HG03039 (cell line): ENCODE measurements around the gene KRT72.

Experiments
- ATAC-seq: cut with Tn5 transposase; IDR thresholded peaks from one replicate; pipeline ENCODE4 v1.9.1; 2021; ENCODE audit warnings: mild to moderate bottlenecking, moderate library complexity; ENCODE audit not compliant: unreplicated experiment

KRT72 gene

GRCh38 chr12:52600941-52601481 is at the start of gene KRT72:
Gene KRT72, minus strand, starts transcription at chr12:52601463. Its CDS starts 11 bp downstream, at chr12:52601452.
- ATAC-seq, result no peak

- ATAC-seq, result no peak
These were observed 49.3 kb upstream of the KRT72 start for GRCh38 chr12:52650520-52651081.

GRCh38 chr12:52649066-52649465 is 47.8 kb upstream of the KRT72 start:
- no peak for ATAC-seq

GRCh38 chr12:52648012-52648550 is 46.8 kb upstream of the KRT72 start:
- ATAC-seq, result no peak

DNA sequence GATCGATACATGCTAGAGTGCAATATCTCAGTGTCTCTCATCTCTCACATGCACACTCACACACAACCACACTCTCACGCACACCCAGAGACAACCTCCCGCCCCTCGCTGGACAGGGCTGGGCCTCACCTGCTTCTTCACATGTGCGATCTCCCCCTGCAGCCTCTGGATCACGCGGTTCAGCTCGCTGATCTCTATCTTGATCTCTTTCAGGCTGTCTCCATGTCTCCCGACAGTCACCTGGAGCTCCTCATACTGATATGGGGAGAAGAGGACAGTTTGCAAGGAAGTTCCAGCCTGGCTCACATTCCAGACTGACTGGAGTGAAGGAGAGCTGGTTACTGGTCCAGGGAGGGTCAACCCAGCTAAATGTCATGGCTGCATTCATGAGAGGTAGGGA is 46.3 kb upstream of the KRT72 start:
- no peak for ATAC-seq

- no peak for ATAC-seq
These were observed 45.4 kb upstream of the KRT72 start for GRCh38 chr12:52646613-52647012.

GRCh38 chr12:52645982-52646381 is 44.7 kb upstream of the KRT72 start:
- no peak for ATAC-seq

- no peak for ATAC-seq
These were observed 44.0 kb upstream of the KRT72 start for GRCh38 chr12:52645120-52645761.

GRCh38 chr12:52644078-52644415 is 42.8 kb upstream of the KRT72 start:
- ATAC-seq, result no peak

DNA sequence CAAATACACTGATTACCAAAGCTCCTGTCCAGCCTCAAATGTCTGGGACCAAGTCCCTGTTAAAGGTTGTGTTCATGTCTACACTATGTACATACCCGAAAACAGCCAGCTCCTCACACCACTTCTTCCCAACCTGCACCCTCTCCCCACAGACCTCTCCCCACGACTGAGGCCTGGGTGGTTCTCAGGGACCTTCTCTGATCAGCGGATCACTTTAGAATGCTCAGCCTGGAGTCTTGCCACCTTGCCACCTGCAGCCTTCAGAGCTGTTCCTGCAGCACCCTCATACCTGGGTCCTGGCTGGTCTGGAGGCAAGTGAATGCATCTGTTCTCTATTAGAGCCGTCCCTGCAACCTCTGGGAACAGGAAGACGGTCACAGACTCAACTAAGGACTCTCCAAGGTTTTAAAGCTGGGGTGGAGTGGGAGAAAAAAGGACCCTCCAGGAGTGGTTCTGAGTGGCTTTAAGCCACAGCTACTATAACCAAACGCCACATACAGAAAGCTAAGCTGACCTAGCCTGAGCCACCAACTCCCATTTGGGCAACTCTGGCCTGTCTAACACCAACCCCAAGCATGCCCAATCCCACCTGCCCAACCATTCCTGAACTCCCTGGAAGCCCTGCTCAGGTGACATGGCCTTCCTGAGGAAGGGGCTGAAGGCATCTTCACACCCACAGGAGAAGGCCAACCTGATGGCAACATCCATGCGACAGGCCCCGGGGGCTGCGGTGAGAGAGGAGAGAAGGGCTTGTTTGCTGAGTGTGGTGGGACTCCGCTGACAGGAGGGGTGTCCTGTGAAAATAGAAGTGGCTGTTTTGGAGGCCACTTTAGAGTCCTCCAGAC is 42.2 kb upstream of the KRT72 start:
- no peak for ATAC-seq

DNA sequence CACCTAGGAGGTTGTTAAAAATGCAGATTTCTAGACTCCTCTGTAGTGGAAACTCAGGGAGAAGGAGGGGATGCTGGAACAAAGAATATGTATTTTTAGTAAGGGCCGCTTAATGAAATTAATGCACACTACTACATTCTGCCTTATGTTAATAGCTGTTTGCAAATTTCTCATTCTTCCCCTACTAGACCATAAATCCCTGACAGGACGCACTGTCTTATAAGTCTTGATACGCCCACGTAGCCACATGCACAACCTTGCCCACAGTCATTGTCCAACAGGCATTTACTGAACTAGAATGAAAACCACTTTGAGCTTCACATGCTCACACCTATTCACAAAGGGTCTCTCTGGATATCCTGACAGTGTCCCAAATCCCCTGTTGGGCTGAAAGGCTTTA is 40.2 kb upstream of the KRT72 start:
- no peak for ATAC-seq

GRCh38 chr12:52637299-52637698 is 36.0 kb upstream of the KRT72 start:
- no peak for ATAC-seq

DNA sequence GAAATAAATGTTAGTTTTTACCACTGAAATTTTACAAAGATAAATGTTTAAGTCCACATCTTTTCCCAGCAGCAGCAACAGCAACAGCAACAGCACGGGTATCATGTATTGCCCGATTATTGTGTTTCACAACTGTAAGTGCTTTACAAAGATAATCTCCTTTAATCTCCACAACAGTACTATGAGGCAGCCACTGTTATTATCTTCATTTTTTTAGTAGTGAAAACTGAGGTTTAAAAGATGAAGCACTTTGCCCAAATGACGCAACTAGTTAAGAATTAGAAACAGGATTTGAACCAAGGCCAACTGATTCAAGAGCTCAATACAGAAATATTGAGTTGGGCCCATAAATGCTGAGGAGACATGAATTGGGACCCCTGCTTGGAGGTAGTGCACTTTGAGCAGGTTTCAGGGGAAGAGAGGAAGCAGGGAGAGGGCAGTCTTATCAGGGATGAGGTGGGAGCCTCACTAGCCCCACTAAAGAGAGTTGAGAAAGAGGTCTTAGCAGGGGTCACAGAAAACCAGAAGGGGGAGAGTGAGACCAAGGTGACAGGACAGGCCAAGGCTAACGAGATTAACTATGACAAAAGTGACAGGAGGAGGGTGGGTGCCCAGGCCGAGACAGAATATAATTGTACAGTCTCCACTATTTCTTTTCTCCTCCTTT is 35.5 kb upstream of the KRT72 start:
- no peak for ATAC-seq

DNA sequence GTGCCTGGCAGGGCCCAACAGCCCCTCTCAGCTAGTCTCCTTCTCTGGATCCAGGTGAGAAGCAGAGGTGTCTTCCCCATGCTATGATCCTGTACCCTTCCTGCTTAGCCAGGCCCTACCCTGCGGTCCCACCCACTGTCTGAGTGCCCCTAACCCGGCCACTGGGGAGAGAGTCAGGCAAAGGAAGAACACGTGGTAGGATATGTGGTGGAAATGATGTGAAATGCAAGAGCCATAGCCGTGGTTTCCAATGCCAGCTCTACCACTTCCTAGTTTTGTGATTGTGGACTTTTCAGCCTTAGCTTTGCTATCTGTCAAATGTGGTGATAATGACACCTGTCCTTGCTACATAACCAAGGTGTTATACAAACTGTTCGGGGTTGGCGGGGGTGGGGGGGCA is 34.9 kb upstream of the KRT72 start:
- no peak for ATAC-seq

- ATAC-seq, result no peak
These were observed 33.2 kb upstream of the KRT72 start for GRCh38 chr12:52634266-52635056.

- ATAC-seq, result no peak
These were observed 32.1 kb upstream of the KRT72 start for GRCh38 chr12:52633383-52633782.

DNA sequence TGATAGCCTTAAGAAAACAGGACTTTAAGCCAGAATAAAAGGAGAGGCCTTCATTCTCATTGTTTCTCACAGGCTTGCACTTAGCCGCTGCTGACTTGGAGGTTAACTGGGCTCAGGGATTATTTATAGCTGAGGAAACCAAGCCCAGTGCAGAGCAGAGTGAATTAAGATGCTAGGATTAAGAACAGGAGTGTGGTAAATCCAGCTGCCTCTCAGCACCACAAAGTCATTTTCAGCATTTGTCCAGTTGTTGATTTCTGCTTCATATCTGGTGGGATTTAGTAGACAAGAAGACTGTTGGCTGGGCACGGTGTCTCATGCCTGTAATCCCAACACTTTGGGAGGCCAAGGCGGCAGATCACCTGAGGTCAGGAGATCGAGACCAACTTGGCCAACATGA is 31.4 kb upstream of the KRT72 start:
- no peak for ATAC-seq

- ATAC-seq, result no peak
These were observed 30.6 kb upstream of the KRT72 start for GRCh38 chr12:52631676-52632459.

DNA sequence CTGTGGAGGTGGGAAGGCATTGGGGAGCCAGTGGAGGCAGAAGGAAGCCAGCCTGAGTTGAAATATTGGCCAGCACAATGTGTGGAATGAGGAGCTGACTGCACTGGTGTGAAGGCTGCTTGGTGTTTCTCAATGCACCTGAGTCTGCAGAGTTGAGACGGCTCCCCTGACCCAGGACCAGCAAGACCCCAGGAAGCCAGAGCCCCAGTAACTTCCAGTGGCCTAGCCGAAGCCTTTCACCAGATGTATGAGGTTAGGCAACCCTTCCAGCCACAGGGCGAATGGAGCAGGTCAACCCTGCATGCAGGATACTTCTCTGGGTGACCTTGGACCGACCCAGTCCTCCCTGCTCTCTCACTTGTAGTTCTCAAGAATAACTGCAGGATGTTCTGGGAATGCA is 30.0 kb upstream of the KRT72 start:
- ATAC-seq, result no peak
